K562 (cell line): ENCODE results near the gene CREM. TPM values are rescaled to one million over a fixed set of nuclear protein-coding genes. Genes with fewer than 3 reads are reported as not detected.

Experiments
- CC2D1A ChIP-seq: fragments of 450-650 bp; IDR thresholded peaks from 2 replicates; pipeline ENCODE4 v1.6.1; 2017; ENCODE audit warnings: mild to moderate bottlenecking
- GATAD2B ChIP-seq: fragments of 450-650 bp; IDR thresholded peaks from 2 replicates; pipeline ENCODE4 v1.6.1; 2017; ENCODE audit warnings: mild to moderate bottlenecking, borderline replicate concordance
- JUN ChIP-seq, 2 experiments: sonication (generic) in 1 of 2; formaldehyde crosslinking in 1 of 2; IDR thresholded peaks; 2 replicates each; pipeline versions ENCODE4 v1.6.1 to v1.8.0; 2012 to 2022; ENCODE audit warnings: borderline replicate concordance in 2 of 2, mild to moderate bottlenecking in 2 of 2, improper control_type of control experiment in 1 of 2, low read depth in 1 of 2, low read length in 1 of 2, missing genetic modification reagents in 1 of 2
- KDM1A ChIP-seq, 2 experiments: fragments of 450-650 bp; IDR thresholded peaks; 2 replicates each; pipeline ENCODE4 v1.6.1; 2016; ENCODE audit warnings: mild to moderate bottlenecking in 2 of 2
- MTA3 ChIP-seq: fragments of 450-650 bp; formaldehyde crosslinking; IDR thresholded peaks from 2 replicates; pipeline ENCODE4 v1.6.1; 2017; ENCODE audit warnings: mild to moderate bottlenecking, borderline replicate concordance
- RAD21 ChIP-seq, 2 experiments: fragments of 250-450 bp in 1 of 2; fragments of 450-650 bp in 1 of 2; sonication (Bioruptor Pico) in 1 of 2; formaldehyde crosslinking in 1 of 2; IDR thresholded peaks in 1 of 2; conservative IDR thresholded peaks in 1 of 2; 2 replicates each; pipeline versions ENCODE4 v1.4.0 to v1.8.0; 2020 to 2022; ENCODE audit warnings: mild to moderate bottlenecking in 2 of 2, moderate library complexity in 1 of 2
- REST ChIP-seq, 2 experiments: fragments of 450-650 bp; formaldehyde crosslinking in 1 of 2; IDR thresholded peaks; 2 replicates each; pipeline versions ENCODE4 v1.4.0 to v1.6.1; 2014 to 2020; ENCODE audit warnings: mild to moderate bottlenecking in 2 of 2, borderline replicate concordance in 1 of 2, low read depth in 1 of 2
- STAG1 ChIP-seq: sonication (generic); formaldehyde crosslinking; IDR thresholded peaks from 2 replicates; pipeline ENCODE4 v1.5.0; 2020; ENCODE audit warnings: missing genetic modification reagents, borderline replicate concordance
- UBTF ChIP-seq, 2 experiments: IDR thresholded peaks; 2 replicates each; pipeline ENCODE4 v1.6.1; 2012; ENCODE audit warnings: improper control_type of control experiment in 2 of 2, low read depth in 2 of 2, low read length in 2 of 2, borderline replicate concordance in 1 of 2
- WHSC1 ChIP-seq: IDR thresholded peaks from one replicate; pipeline ENCODE4 v1.6.1; 2012; ENCODE audit warnings: low read length, control low read depth, inconsistent platforms
- ZNF79 ChIP-seq: fragments of 250-450 bp; sonication (Bioruptor Pico); IDR thresholded peaks from 2 replicates; pipeline ENCODE4 v1.4.0; 2020; ENCODE audit warnings: low read depth, mild to moderate bottlenecking, moderate library complexity
- polyA plus RNA-seq, 8 experiments: library from polyadenylated mRNA; depleted of rRNA in 4 of 8; stranded (reverse) in 5 of 8; unstranded in 3 of 8; fragments of >200 nt; fragmentation: Nextera tagmentation in 2 of 8; fragmentation: Illumina TruSeq in 1 of 8; extraction: Ambion mirVana in 2 of 8; extraction: Trizol in 1 of 8; gene quantifications; 2 replicates each; pipeline versions ENCODE4 v1.2.1 to v1.2.3, GENCODE V29; 2011 to 2014; ENCODE audit warnings: inconsistent platforms in 1 of 8, missing spikeins in 1 of 8
- total RNA-seq, 7 experiments: library from RNA; depleted of rRNA in 6 of 7; stranded (reverse); fragments of >200 nt in 6 of 7; fragmentation: Illumina TruSeq in 2 of 7; extraction: Trizol in 2 of 7; gene quantifications; 2 replicates each; pipeline versions ENCODE4 v1.2.1 to v1.2.3, GENCODE V29; 2011 to 2021; ENCODE audit warnings: low replicate concordance in 1 of 7

The CREM gene
- total and polyA plus RNA-seq, 9 of the 15 experiments (the other 6 are each of a cell fraction or from before 2014, with no cell fraction given), result 39.1 to 70.2 (median 48.3) TPM

- TF ChIP-seq ZNF79 (CRISPR knock-in tag) (no peak), JUN (IDR thresholded peaks at IDR 0.05; ENCODE audit: borderline replicate concordance, low read depth, low read length) (no peak), JUN (CRISPR knock-in tag; IDR thresholded peaks at IDR 0.05; ENCODE audit: borderline replicate concordance) (no peak), WHSC1 (no peak), RAD21 (CRISPR knock-in tag; conservative IDR thresholded peaks at IDR 0.05 in 1 of 2, IDR thresholded peaks at IDR 0.05 in 1 of 2) (peak; percentile 86 to 92), CC2D1A (0 out of 2 replicates have a peak, but pooled peaks have one; percentile 48), KDM1A (IDR thresholded peaks at IDR 0.05) (0 out of 4 replicates have a peak, but pooled peaks of 1 of the 2 experiments have one; percentile 12), MTA3 (0 out of 2 replicates have a peak, but pooled peaks have one; percentile 19), STAG1 (peak; percentile 22; the same call in 1 of the 2 replicates), UBTF (IDR thresholded peaks at IDR 0.05; ENCODE audit: borderline replicate concordance in 1 of 2, low read depth in 2 of 2, low read length in 2 of 2) (0 out of 4 replicates have a peak, but pooled peaks of 1 of the 2 experiments have one; percentile 25), REST (IDR thresholded peaks at IDR 0.05; ENCODE audit: borderline replicate concordance) (peak; percentile 84), REST (CRISPR knock-in tag; IDR thresholded peaks at IDR 0.05; ENCODE audit: low read depth) (no peak), GATAD2B (peak; percentile 20; the same call in 1 of the 2 replicates)
Measured at GRCh38 chr10:35218339-35218955, 91.8 kb downstream of the CREM start (continued).
